Left hindlimb (tissue), 1 donor: ENCODE data around the gene PXYLP1.

Experiments
- DNase-seq: peaks from one replicate; pipeline ENCODE4 v3.0.0-alpha.2; 2018

Gene PXYLP1

GRCh38 chr3:141328286-141329166, 96.9 kb downstream of the PXYLP1 start:
- DNase-seq: no peak

- DNase-seq: no peak
Measured at GRCh38 chr3:141330235-141330634, 98.6 kb downstream of the PXYLP1 start.

GRCh38 chr3:141330718-141331376, 99.2 kb downstream of the PXYLP1 start:
- no peak for DNase-seq

DNA sequence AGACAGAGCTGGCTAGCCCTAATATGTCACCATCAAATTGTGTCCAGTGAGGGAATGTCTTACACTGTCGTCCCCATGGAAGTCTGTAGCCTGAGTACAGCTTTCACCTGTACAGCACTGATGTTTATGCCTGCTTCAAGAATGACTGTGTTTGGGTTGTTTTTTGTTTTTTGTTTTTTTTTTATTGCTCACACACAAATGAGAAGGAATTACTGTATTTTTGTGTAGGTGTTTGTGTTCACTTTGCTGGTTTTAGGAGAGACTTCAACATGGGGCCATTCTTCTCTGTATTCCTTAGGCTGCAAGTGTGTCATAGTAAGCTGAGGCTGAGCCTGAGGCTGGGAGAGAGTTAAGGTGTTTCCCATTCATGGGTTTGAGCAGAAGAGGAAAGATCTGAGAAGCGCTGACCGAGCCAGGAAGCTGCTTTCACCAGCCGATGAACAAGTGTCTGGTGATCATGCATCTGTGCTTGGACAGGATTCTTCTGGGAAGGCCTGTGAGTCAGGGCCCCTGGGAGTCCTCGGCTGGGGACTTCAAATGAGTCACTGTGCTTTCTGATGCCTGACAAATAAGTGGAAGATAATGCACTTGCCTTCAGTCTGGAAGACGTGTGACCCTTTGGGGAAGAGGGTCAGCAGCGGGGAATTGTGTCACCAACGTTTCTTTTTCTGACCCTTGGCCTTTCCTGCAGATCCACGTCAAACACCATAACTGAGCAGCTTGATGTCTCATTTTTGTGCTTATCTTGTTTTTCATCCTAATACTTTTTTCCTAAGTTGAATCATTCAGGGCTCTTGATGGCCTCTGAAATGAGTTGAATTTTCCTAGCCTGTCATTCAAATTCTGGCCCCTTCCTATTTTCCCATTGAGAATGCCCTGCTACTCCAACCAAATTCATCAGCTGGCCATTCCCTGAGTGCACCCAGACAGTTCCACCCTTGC, 100.0 kb downstream of the PXYLP1 start:
- no peak for DNase-seq

GRCh38 chr3:141332416-141332815, 100.8 kb downstream of the PXYLP1 start:
- DNase-seq: no peak

- DNase-seq: no peak
Measured at GRCh38 chr3:141333836-141334626, 102.4 kb downstream of the PXYLP1 start.

- no peak for DNase-seq
Measured at GRCh38 chr3:141334627-141335250, 103.1 kb downstream of the PXYLP1 start.

- no peak for DNase-seq
Measured at GRCh38 chr3:141335531-141336061, 104.0 kb downstream of the PXYLP1 start.

GRCh38 chr3:141336672-141337522, 105.3 kb downstream of the PXYLP1 start:
- DNase-seq: no peak

- no peak for DNase-seq
Measured at GRCh38 chr3:141337523-141337854, 105.9 kb downstream of the PXYLP1 start.

DNA sequence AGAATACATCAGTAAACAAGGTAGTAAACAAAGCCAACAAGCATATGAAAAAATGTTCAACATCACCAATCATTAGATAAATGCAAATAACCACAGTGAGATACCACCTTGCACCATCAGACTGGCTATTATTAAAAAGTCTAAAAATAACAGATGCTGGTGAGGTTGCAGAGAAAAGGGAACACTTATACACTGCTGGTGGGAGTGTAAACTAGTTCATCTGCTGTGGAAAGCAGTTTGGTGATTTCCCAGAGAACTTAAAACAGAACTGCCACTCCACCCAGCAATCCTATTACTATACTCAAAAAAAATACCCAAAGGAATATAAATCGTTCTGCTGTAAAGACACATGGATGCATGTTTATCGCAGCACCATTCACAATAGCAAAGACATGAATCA, 106.4 kb downstream of the PXYLP1 start:
- no peak for DNase-seq

- DNase-seq: no peak
Measured at GRCh38 chr3:141338881-141339280, 107.3 kb downstream of the PXYLP1 start.

DNA sequence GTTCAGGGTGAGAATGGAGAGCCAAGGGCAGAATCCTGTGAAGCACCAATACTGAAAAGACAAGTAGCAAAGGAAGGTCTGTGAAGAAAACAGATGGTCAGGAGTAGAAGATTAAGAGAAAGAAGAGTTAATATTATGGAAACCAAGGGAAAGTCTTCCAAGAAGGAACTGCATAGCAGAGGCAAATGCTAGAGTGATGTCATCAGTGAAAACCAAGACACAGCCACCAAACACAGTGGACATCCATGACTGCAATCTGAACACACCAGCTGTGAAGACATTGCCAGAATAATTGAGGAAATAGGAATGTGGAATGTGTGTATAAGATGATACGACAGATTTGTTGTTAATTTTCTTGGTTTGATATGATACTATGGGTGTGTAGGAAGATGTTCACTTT, 109.9 kb downstream of the PXYLP1 start:
- DNase-seq: no peak

DNA sequence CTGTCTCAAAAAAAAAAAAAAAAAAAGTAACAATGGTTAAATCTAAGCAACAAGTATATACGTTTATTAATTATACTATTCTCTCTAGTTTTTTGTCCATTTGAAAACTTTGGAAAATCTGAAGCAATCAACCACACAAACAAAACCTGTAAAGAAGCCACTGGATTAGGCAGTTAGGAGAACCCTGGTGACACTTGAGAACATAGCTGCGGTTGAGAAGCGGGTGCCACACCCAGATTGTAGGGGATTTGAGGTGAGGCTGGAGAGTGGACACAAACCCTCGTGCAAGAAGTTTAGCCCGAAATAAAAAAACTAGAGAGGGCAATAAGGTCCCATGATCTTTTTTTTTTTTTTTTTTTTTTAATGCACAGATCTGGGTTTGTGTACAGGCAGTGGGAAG, 110.8 kb downstream of the PXYLP1 start:
- no peak for DNase-seq

- no peak for DNase-seq
Measured at GRCh38 chr3:141343077-141343476, 111.5 kb downstream of the PXYLP1 start.

DNA sequence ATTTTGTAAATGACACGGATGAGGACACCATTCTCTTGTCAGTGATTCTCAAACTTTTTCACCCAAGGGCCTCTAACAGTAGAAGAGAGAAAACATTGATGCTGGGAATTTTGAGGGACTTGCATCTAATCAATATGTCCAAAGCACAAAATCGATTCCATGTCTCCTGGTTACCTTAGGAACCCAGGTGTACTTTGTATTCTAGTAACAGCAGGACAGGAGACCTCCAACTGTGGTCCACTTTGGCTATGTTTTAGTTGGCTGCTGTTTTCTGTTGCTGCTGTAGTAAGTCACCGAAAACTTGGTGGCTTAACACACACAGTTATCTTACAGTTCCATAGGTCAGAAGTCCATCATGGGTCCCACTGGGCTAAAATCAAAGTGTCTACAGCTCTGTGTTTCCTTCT, 112.2 kb downstream of the PXYLP1 start:
- no peak for DNase-seq
